IPS DF 4.7 (cell line): ENCODE results near the gene MEI1.
A peak's percentile ranks its signal among the peaks of the same experiment; 100 is the strongest.

Experiments
- DNase-seq: peaks from one replicate; pipeline ENCODE4 v3.0.0-alpha.2; 2013; ENCODE audit warnings: low spot score; ENCODE audit errors: extremely low read depth

Gene MEI1

DNA sequence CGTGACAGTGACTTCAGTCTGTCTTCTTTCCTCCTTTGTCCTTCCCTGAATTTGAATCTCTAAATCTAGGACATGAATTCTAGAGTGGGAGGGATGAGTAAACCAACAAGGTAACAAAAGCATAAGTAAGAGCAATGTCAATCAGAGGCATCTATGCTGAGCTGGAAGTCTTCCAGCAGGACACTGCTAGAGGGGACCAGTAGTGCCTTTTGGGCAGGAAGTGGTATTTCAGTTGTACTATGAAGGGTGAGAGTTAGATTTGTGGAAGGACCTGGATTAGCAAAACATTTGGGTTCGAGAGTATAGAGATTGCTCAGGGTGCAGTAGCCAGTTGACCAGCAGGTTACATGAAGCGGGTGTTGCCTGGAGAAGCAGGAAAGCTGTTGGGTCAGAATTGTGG lies 40.3 kb downstream of the MEI1 start:
- no peak for DNase-seq

DNA sequence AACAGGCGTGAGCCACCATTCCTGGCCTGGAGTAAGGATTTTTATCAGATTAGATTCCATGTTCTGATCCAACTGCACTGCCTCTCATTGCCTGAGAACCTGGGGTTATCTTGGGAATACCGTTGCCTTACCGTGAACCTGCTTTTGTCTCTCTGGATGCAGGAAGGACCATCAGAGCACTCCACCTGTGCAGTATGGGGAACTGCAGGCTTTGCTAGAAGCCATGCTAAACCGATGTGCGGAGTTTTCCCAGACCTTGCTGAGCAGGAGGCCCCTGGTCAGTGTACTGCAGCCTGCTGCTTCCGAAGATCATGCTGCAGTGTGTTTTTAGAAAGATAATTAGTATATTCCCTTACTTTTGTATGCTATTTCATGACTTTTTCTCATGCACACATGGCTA lies 43.6 kb downstream of the MEI1 start:
- DNase-seq = peak; percentile 7

DNA sequence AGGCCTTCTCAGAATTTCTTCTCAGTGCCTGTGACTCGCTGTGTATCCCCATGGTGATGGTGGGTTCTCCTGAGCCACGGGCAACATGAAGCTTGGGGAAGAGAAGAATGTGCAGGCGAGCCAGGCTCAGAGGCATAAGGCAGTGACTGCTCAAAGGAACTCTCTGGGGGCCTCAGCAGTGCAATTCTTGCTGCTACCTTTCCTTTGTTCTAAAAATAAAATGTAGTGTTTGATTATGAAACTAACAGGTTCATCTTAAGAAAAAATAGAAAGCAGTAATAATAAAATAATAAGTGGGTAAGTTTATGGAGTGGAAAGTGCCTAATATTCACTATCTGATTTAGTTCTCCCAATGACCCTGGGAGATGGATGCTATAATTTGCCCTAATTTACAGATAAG lies 46.7 kb downstream of the MEI1 start:
- no peak for DNase-seq

DNA sequence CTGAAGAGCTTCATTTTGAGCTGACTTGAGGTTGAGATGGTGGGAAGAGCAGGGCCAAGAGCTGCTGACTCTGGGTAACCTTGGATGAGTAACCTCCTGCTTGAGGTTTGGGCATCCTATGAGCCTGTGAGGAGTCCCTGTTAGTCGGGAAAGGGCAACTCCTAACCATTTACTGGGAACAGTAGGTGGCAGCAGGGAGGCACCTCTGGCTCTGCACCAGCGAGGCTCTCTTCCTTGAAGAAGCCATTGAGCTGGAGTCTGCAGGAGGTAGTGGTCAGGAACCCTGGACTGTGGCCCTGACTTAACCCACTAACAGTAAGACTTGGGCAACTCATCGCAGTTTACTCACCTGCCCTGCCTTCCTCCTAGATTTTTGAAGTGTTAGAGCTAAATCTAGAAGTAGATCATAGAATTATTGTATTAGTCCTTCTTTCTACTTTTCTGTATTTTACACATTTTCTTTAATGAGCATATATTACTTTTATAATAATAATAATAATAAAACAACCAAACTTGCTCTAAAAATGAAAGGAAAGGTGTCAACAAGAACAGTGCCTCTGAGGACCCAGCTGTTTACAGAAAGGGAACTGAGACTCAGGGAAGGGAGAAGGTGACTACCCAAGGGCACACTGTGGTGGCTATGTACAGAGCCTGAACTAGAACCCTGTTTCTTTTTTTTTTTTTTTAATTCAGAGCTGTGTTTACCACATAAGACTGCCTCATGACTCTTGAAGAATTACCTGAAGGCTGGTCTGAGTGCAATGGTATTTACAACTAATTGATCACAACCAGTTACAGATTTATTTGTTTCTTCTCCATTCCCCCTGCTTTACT lies 47.5 kb downstream of the MEI1 start:
- DNase-seq = peak; percentile 60

DNA sequence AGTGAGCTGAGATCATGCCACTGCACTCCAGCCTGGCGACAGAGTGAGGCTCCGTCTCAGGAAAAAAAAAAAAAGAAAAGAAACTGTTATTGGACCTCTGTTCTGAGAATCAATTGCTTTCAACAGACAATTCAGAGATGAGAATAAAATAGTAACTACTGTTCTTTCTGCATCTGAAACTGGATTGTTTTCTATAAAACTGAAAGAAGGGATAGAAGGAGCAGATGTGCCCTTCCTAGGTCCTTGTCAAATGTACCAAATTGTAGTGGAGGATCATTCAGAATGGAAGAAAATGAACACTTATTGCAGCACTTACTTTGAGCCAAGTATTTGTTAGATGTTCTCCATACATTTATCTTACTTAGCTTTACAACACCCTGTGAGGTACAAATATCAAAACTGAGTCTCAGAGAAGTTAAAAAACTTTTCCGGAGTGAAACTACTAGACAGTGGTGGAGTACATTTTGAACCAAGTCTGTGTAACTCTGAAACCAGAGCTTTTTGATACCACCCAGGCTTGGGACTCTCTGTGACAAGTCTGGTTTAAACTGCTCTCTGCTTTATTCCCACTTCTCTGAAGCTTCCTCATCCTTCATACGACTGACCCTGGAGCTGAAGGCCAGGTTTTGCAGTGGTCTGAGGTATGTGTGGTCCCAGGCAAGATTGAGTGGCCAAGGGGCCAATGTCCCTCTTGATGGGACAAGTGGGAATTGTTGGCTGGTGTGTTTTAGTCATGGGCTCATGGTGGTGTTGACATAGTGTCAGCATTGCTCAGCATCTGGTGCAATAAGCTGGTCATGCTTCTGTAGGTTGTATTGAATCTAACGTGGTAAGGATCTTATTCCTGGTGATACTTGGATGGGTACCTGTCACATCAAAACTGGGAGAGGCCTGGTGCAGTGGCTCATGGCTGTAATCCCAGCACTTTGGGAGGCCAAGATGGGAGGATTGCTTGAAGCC lies 53.0 kb downstream of the MEI1 start:
- no peak for DNase-seq

DNA sequence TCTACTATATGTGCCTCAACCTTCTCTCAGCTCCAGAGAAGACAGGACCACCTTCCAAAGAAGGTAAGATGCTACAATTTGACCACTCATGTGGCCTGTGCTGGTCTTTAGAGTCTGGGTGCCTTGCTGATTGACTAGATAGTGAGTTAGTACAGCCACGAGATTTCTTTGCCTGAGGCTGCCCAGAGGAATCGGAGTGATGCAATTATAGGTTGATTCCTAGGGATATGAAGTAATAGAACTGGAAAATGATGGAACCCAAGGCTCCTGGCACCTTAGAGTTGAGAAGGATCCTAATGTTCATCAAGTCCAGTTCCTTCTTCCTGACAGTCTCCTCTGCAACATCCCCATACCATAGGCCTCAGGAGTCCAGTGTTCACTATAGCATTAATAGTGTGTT lies 54.7 kb downstream of the MEI1 start:
- no peak for DNase-seq

DNA sequence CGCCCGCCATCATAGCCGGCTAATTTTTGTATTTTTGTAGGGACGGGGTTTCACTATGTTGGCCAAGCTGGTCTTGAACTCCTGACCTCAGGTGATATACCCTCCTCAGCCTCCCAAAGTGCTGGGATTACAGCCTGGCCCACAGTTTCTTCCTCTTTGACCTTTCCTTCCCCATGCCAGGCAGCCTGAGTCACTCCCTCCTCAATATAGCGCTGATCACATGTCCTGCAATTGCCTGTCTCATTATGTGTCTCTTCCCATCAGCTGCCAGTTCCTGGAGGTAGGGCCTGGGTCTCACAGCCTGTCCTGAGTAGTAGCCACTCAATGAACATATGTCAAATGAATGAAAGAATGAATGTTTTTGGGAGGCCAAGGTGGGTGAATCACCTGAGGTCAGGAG lies 58.2 kb downstream of the MEI1 start:
- no peak for DNase-seq

DNA sequence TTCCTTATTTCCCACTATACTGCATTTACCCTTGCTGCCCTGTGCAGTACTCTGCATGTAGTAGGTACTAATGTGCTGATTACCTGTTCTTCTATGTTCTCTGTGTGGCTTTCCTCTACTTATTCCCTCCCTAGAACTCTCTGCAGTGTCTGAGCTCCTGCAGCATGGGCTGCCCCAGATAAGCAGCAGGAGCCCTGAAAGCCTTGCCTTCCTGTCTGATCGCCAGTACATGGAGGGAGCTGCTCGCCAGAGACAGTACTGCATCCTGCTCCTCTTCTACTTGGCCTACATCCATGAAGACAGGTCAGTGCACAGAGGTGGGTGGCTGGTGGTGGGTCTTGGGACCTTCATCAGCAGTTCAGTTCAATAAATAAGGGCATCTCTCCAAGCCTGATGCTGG lies 58.9 kb downstream of the MEI1 start:
- DNase-seq = no peak

DNA sequence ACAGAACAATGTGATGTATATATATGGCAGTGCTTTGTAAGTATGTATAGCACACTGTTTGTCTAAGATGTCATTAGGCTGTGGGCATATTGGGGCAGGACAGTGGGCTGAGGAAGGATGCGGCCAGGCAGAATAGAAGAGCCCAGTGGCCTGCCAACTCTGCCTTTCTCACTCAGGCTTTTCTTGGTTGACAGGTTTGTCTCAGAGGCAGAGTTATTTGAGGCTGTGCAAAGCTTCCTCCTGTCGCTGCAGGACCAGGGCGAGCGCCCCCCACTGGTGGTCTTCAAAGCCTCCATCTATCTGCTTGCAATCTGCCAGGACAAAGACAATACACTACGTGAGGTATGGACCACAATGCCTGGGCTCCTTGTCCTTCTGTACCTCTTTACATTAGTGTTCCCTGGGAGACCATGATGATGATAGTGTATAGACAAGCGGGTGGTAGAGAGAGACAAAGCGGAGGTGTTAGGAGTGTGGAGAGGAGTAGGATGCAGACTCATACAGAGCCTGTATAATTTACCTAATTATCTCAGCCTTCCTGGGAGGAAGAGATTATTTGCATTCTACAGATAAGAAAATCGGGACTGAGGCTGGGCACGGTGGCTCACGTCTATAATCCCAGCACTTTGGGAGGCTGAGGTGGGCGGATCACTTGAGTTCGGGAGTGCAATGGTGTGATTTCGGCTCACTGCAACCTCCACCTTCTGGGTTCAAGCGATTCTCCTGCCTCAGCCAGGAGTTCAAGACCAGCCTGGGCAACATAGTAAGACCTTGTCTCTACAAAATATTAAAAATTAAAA lies 63.9 kb downstream of the MEI1 start:
- peak; percentile 53 for DNase-seq

DNA sequence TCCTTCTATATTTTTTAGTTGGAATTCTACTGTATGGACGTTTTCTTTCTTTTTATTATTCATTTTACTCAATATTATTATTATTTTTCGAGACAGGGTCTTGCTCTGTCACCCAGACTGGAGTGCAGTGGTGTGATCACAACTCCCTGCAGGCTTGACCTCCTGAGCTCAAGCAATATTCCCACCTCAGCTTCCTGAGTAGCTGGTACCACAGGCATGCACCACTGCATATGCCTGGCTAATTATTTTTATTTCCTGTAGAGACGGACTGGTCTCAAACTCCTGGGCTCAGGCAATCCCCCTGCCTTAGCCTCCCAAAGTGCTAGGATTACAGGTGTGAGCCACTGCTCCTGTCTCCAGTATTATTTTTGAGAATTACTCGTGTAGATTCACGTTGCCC lies 67.2 kb downstream of the MEI1 start:
- no peak for DNase-seq

DNA sequence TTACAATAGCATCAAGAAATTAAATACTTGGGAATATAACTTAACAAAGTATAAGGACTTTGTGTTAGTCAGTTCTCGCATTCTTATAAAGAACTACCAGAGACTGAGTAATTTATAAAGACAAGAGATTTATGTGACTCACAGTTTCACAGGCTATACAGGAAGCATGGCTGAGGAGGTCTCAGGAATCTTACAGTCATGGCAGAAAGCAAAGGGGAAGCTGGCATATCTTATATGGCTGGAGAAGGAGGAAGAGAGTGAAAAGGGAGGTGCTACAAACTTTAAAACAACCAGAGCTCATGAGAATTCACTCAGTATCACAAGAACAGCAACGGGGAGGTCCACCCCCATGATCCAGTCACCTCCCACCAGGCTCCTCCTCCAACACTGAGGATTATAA lies 69.1 kb downstream of the MEI1 start:
- DNase-seq = no peak

DNA sequence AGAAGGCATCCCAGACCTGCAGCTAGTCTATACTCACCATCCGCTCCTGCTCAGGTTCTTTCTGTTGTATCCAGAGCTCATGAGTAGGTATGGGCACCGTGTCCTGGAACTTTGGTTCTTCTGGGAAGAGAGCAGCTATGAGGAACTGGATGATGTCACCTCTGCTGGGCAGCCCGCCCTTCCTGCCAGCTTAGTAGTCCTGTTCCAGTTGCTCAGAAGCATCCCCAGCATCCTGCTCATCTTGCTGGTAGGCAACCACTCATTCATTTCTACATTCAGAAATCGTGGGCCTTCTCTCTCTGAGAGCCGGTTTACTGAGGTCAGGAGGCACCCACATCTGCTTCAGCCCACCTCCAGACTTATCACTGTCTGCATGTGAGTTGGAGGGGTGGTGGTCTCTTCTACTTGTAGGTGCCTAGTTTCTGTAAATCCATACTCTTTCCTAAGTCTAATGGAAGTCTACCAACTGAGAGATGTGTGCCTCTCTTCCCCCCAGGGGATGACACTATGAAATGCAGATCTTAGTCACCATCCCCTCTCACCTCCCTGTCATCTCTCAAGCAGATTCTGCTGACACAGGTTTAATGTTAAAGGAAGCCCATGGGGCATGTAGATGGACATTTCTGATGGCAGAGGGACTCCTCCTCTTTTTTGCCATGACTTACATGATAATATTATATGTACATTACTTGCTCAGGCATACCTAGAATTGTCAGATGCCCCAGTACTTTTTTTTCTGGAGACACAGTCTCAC lies 71.6 kb downstream of the MEI1 start:
- DNase-seq = no peak

DNA sequence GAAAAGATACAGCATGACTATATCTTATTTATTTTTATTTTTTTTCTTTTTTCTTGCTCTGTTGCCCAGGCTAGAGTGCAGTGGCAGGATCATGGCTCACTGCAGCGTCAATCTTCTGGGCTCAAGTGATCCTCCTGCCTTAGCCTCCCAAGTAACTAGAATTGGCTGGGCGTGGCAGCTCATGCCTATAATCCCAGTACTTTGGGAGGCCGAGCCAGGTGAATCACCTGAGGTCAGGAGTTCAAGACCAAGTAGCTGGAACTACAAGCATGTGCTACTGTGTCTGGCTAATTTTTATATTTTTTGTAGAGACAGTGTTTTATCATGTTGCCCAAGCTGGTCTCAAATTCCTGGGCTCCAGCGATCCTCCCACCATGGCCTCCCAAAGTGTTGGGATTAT lies 72.9 kb downstream of the MEI1 start:
- no peak for DNase-seq

DNA sequence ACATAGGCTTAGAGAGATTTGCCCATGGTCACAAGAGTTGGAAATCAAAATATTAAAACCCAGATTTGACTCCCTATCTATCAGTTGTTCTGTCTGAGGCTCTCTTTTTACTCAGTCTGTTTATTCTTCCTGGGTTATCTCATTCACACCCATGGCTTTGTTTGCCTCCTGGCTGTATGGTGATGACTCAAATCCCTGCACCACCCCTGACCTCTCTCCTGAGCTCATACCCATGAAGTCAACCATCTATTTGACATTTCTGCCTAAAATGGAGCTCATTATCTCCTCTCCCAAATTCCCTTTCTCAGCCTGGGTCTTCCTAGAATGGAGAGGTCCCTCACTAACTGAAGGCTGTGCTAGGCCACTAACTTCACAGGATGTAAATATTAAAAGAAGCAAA lies 73.3 kb downstream of the MEI1 start:
- no peak for DNase-seq

DNA sequence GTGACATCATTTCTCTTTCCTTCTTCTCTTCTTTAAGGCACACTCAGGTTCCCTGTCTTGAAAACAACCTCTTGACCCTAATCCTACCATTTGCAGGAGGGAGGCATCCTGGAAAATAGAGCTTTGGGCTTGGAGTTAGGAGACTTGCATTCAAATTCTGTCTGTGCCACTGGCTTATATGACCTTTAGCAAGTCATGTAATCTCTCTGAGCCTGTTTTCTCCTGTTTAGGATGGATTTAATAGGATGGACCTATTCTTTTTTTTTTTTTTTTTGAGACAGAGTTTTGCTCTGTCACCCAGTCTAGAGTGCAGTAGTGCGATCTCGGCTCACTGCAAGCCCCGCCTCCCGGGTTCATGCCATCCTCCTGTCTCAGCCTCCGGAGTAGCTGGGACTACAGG lies 76.0 kb downstream of the MEI1 start:
- no peak for DNase-seq

DNA sequence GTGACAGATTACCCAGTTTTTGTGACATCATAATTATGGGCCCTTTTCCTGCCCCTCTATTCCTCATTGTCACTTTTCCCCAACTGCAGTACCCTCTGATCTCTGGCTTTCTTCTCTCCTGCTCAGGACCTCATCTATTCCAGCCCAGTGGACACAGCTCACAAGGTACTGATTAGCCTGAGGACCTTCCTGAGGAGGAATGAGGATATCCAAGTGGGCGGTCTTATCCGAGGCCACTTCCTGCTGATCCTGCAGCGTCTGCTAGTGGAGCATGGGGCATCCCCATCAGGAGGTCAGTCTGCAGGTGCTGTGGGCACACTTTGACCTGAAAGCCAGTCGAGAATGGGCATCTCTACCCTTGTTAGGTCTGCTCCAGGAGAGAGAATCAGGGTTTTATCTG lies 76.7 kb downstream of the MEI1 start:
- no peak for DNase-seq

DNA sequence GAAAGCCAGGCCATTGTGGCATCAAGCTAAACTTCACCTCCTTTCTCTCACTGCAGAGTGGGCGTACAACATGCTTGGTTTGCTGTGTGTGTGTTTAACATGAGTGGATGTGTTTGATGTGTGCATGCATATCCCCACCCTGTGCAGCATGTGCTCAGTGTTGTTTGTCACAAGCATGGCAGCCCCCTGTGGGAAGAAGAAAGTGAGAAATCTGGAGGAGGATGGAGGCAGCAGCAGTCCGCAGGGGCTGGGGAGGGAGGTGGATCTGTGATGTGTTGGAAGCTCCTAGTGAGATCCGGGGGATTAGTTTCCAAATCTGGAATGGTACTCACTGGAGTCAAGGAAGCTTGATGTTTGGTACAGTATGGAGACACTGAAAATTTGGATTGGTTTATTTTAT lies 77.1 kb downstream of the MEI1 start:
- DNase-seq = no peak

DNA sequence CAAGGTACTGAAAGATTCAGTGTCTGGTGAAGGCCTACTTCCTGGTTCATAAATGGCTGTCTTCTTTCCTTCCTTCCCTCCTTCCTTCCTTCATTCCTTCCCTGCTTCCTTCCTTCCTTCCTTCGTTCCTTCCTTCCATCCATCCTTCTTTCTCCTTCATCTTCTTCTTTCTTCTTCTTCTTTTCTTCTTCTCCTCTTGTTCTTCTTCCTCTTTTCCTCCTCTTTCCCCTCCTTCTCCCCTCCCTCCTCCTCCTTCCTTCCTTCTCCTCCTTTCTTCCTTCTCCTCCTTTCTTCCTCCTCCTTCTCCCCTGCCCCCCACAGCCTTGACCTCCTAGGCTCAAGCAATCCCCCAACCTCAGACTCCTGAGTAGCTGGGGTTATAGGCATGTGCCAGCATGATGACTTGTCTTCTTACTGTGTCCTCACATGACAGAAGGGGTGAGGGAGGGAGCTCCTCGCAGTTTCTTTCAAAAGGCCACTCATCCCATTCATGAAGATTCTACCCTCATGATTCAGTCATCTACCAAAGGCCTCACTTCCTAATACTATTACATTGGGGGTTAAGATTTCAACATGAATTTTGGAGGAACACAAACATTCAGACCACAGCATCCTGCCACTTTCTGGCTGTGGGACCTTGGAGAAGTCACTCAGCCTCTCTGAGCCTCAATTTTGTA lies 78.6 kb downstream of the MEI1 start:
- DNase-seq = no peak

DNA sequence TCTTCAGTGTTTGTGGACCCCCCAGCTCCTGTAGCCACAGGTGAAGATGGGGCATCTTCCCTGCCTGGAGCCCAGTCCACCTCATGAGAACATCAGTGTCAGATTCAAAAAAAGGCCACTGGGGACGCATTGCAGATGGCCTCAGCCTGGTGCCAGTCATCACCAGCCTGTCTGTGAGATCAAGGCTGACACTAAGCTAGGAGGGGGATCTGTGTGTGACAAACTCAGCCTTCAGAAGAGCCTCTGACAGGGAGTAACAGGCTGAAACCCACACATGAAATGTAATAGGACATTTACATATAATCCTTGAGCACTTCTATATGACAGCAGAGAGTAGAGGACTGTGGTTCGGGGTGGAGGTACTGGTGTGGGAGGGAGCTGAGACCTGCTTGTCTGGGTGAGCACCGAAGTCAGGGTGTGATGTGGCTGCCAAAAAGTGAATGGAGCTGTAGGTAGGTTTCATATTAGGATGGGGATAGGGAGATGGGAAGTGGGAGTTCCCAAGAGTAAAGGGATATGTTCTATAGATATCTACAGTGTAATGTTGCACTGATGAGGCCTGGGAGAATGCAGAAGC lies 80.7 kb downstream of the MEI1 start:
- no peak for DNase-seq
